T-helper 1 cell treated with Interleukin-12 subunit alpha and Interleukin-12 subunit beta and Interleukin-4 antibody, amounts not matched to agents 30 μg/mL and 1 μg/mL, for 36 hours (primary cell): ENCODE results near the gene ACTN2.

ENCODE experiments used
- H3K27ac Mint-ChIP-seq: one replicate; pipeline ENCODE4 v1.8.0; 2021; ENCODE audit warnings: mild to moderate bottlenecking, mixed read lengths
- H3K27me3 Mint-ChIP-seq: one replicate; pipeline ENCODE4 v1.8.0; 2021; ENCODE audit warnings: low read depth, mixed read lengths
- H3K36me3 Mint-ChIP-seq: one replicate; pipeline ENCODE4 v1.8.0; 2021; ENCODE audit warnings: low read depth, mixed read lengths
- H3K4me1 Mint-ChIP-seq: one replicate; pipeline ENCODE4 v1.8.0; 2021; ENCODE audit warnings: low read depth, mixed read lengths
- H3K4me3 Mint-ChIP-seq: one replicate; pipeline ENCODE4 v1.8.0; 2021; ENCODE audit warnings: mild to moderate bottlenecking, moderate library complexity, mixed read lengths
- H3K9me3 Mint-ChIP-seq: one replicate; pipeline ENCODE4 v1.8.0; 2021; ENCODE audit warnings: mixed read lengths

Gene ACTN2

DNA sequence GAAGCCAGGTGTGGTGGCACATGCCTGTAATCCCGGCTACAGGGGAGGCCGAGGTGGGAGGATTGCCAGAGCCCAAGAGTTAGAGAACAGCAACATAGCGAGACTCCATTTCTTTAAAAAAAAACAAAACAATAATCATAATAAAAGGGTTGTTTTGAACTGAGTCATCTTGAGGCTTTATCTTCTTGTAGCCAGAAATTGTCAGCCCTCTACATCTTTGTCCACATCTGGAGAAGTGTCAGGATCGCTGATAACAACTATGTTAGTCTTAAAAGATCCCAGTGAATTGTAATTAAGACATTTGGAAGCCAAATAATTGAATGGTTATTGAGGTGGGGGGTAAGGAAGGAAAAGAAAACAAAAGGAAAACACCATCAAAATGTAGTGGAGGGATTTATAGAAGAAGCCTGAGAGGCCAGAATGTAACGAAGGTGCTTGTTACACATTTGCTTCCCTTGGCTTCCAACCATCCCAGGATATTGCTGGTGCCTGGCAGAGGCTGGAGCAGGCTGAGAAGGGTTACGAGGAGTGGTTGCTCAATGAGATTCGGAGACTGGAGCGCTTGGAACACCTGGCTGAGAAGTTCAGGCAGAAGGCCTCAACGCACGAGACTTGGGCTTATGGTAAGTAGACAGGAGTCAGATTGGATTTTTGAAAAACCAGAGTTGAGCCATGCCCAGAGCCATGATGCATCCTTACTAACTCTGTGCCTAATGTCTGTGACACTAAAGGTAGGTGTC, 56.3 kb downstream of the ACTN2 start:
- Mint-ChIP-seq H3K36me3 (no peaks in the 10 kb centered on the region), H3K27me3 (peaks cover 4% of the 10 kb centered on the region), H3K4me1 (no peaks in the 10 kb centered on the region), H3K4me3 (no peak overlapping the region), H3K9me3 (no peaks in the 10 kb centered on the region), H3K27ac (no peak overlapping the region)

DNA sequence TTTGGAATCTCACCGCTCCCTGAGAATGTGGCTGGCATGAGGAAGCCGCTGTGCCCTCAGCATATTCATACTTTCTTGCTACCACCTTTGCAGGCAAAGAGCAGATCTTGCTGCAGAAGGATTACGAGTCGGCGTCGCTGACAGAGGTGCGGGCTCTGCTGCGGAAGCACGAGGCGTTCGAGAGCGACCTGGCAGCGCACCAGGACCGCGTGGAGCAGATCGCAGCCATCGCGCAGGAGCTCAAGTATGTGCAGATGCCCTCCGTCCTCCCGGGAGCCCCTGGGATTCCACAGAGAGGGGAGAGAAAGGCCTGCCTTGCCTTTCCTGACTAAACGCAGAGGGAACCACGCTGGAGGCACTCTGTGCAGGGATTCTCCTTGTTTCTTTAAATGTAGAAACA, 58.2 kb downstream of the ACTN2 start:
- Mint-ChIP-seq H3K4me1 (no peaks in the 10 kb centered on the region), H3K4me3 (no peak overlapping the region), H3K27ac (no peak overlapping the region), H3K9me3 (no peaks in the 10 kb centered on the region), H3K27me3 (peaks cover 9% of the 10 kb centered on the region), H3K36me3 (no peaks in the 10 kb centered on the region)

DNA sequence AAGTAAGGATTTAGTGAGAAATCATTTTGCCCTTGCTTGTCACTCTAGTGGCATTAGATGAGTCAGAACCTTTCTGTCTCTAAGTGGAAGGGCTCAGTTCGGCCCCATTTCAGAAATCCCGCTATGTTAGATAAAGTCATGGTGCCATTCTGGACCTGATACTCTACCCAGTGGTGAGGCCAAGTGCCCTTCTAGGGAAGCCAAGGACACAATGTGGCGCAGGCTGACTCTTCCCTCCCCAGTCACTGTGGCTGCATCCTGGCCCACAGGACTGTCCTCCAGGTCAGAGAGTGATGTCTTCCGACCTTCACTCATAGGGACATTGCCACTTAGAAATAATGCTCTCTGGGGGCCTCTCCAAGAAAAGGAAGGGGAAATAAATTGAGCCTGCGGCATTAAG, 60.5 kb downstream of the ACTN2 start:
- H3K36me3 Mint-ChIP-seq: no peaks in the 10 kb centered on the region
- H3K4me3 Mint-ChIP-seq: no peak overlapping the region
- H3K27me3 Mint-ChIP-seq: peaks cover 6% of the 10 kb centered on the region
- no peaks in the 10 kb centered on the region for H3K4me1 Mint-ChIP-seq
- no peak overlapping the region for H3K27ac Mint-ChIP-seq
- no peaks in the 10 kb centered on the region for H3K9me3 Mint-ChIP-seq

DNA sequence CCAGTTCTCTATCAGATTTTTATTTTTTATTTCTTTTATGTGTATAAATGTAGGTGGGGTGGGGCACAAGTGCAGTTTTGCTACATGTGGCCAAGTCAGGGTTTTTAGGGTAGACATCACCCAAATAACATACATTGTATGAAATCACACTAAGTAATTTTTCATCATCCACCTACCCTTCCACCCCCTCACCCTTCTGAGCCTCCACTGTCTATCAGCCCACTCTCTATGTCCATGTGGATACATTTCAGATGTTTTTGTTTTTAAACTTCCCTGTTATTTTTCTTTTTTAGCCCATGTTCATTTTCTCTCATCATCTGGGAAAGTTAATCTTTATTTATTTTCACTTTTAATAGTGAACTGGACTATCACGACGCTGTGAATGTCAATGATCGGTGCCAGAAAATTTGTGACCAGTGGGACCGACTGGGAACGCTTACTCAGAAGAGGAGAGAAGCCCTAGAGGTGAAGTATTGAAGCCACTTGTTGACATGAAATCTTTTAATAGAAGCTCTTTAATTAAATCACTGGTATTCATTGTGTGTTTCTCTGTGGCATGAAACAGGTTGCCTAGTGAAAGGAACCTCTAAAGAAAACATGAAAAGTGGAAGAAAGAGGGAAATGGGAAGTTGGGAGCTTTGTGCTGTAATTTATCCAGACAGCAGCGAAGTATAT, 61.1 kb downstream of the ACTN2 start:
- H3K36me3 Mint-ChIP-seq: no peaks in the 10 kb centered on the region
- no peaks in the 10 kb centered on the region for H3K9me3 Mint-ChIP-seq
- H3K27ac Mint-ChIP-seq: no peak overlapping the region
- no peak overlapping the region for H3K4me3 Mint-ChIP-seq
- H3K27me3 Mint-ChIP-seq: peaks cover 6% of the 10 kb centered on the region
- H3K4me1 Mint-ChIP-seq: no peaks in the 10 kb centered on the region

DNA sequence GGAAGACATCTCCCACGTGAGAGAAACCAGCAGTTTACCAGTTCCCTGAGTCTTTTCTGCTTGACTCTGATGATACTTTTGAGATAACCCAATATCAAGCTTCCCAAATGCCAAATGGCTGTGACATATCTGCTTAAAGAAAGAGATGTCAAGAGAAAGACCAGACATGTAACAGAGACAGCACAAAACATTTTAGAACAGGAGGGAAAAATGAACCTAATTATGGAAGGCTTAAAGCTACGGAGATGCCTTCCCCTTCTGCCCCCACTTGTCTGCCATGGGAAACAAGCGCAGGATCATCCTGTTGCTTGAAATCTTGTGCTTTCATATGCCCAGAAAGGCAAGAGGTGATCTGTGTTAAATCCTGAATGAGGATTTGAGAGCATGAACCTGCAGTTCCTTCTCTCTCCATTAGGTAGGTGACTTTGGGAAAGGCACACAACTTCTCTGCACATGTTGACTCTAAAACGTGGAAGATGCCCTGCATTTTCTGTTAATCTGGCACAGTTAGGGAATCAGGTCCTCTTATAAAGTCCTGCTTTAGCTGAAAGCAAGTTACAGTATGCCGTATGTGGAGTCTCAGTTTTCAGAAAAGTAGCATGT, 62.1 kb downstream of the ACTN2 start:
- Mint-ChIP-seq H3K27me3 (peaks cover 6% of the 10 kb centered on the region), H3K36me3 (no peaks in the 10 kb centered on the region), H3K27ac (no peak overlapping the region), H3K4me1 (no peaks in the 10 kb centered on the region), H3K9me3 (no peaks in the 10 kb centered on the region), H3K4me3 (no peak overlapping the region)

DNA sequence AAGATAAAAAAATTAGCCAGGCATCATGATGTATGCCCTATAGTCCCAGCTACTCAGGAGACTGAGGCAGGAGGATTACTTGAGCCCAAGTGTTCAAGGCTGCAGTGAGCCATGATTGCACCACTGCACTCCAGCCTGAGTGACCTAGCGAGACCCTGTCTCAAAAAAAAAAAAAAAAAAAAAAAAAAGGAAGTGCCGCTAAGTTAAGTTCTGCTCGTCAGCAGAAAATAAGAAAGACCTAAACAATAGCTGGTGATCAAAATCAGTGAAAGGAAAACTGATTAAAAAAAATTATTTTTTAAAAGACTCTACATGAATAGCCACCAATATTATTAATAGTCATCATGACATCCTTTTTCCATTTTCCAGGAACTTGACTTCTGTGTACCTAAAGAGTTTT, 64.6 kb downstream of the ACTN2 start:
- H3K27me3 Mint-ChIP-seq: peaks cover 6% of the 10 kb centered on the region
- H3K27ac Mint-ChIP-seq: no peak overlapping the region
- H3K4me3 Mint-ChIP-seq: no peak overlapping the region
- no peaks in the 10 kb centered on the region for H3K36me3 Mint-ChIP-seq
- H3K9me3 Mint-ChIP-seq: no peaks in the 10 kb centered on the region
- no peaks in the 10 kb centered on the region for H3K4me1 Mint-ChIP-seq

DNA sequence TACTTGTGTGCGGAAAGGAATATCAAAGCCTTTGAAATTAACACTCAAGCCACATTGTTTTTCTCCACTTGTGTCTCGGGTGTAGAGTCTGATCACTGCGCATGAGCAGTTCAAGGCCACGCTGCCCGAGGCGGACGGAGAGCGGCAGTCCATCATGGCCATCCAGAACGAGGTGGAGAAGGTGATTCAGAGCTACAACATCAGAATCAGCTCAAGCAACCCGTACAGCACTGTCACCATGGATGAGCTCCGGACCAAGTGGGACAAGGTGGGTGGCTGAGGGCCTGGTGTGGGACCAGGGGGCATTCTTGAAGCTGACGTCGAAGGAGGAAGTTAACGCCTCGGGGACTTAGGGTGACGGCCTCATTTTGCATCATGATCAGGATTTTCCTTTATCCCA, 65.1 kb downstream of the ACTN2 start:
- H3K36me3 Mint-ChIP-seq: no peaks in the 10 kb centered on the region
- peaks cover 6% of the 10 kb centered on the region for H3K27me3 Mint-ChIP-seq
- no peaks in the 10 kb centered on the region for H3K9me3 Mint-ChIP-seq
- no peak overlapping the region for H3K27ac Mint-ChIP-seq
- no peak overlapping the region for H3K4me3 Mint-ChIP-seq
- H3K4me1 Mint-ChIP-seq: no peaks in the 10 kb centered on the region

DNA sequence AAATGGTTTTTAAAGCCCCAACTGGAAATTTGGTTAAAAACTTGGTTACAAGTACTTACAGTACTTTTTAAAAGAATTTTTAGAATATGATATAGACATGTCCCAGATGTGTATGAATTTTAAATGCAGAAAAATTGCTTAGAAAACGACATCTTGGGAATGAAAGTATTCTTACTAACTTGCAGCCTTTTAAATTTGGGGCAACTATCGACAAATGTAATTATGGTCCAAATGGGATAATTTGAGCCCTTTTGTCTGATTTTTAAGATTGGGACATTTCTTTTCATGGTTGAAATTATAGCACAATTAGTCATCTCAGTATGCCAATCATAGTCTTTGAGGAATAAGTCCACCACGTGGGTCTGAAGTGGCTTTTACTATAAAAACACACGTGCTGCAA, 65.6 kb downstream of the ACTN2 start:
- Mint-ChIP-seq H3K4me3 (no peak overlapping the region), H3K27me3 (peaks cover 6% of the 10 kb centered on the region), H3K9me3 (no peaks in the 10 kb centered on the region), H3K4me1 (no peaks in the 10 kb centered on the region), H3K27ac (no peak overlapping the region), H3K36me3 (no peaks in the 10 kb centered on the region)

DNA sequence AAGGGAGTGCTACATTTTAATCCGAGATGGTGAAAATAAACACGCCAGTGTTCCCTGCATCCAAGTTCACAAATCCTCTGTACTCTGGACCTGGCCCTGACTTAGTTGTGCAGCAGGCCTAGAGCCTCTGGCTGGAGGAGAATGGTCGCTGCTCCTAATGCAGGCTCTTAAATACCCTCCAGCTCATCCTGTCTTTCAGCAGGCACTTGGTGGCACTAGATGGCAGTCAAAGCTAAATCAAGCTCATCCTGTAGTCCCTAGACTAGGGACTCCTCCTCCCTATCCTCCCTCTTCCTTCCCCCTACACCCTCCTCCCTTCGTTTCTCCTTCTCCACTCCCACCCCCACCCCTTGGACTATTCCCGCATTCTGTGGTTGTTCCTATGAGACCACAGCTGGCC, 67.2 kb downstream of the ACTN2 start:
- Mint-ChIP-seq H3K27ac (no peak overlapping the region), H3K9me3 (no peaks in the 10 kb centered on the region), H3K27me3 (no peaks in the 10 kb centered on the region), H3K4me1 (no peaks in the 10 kb centered on the region), H3K4me3 (no peak overlapping the region), H3K36me3 (no peaks in the 10 kb centered on the region)

DNA sequence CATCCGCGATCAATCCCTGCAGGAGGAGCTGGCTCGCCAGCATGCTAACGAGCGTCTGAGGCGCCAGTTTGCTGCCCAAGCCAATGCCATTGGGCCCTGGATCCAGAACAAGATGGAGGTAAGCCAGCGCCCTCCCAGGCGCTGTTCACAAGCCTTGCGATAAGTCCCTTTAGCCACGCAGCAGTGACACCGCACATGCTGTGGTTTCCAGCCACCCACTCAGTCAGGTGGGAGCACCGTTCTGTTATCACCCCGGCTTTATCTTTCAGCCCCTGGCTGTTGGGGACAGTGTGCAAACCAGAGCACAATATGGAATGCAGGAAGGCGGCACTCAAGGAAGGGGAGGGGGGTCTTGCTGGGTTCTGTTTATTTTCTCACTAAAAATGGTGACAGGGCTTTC, 67.7 kb downstream of the ACTN2 start:
- Mint-ChIP-seq H3K4me3 (no peak overlapping the region), H3K27ac (no peak overlapping the region), H3K9me3 (no peaks in the 10 kb centered on the region), H3K36me3 (no peaks in the 10 kb centered on the region), H3K27me3 (no peaks in the 10 kb centered on the region), H3K4me1 (no peaks in the 10 kb centered on the region)

DNA sequence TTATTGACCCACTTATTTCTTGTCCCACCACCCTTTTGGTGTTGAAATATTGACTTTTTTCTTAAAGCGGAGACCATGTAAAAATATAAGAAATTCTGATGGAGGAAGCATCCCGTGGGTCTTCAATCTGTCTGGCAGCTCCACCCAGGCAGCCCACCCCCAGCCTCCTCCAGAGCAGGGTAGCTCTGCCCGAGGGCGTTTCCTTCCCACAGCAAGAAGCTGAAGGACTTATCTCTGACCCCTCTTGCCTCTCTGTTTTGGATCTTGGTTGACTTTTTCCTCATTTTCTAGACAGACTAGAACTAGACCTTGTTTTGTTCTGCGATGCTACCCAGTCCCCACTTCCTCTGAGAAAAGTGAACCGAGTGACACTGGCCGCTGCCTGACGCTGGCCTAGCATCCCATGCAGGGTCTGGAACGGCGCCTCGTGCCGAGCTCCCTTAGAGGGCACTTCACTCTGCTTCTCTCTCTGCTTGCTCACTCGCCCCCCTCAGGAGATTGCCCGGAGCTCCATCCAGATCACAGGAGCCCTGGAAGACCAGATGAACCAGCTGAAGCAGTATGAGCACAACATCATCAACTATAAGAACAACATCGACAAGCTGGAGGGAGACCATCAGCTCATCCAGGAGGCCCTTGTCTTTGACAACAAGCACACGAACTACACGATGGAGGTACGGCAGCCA, 68.4 kb downstream of the ACTN2 start:
- Mint-ChIP-seq H3K27ac (no peak overlapping the region), H3K36me3 (no peaks in the 10 kb centered on the region), H3K9me3 (no peaks in the 10 kb centered on the region), H3K27me3 (no peaks in the 10 kb centered on the region), H3K4me3 (no peak overlapping the region), H3K4me1 (peaks cover 1% of the 10 kb centered on the region)

DNA sequence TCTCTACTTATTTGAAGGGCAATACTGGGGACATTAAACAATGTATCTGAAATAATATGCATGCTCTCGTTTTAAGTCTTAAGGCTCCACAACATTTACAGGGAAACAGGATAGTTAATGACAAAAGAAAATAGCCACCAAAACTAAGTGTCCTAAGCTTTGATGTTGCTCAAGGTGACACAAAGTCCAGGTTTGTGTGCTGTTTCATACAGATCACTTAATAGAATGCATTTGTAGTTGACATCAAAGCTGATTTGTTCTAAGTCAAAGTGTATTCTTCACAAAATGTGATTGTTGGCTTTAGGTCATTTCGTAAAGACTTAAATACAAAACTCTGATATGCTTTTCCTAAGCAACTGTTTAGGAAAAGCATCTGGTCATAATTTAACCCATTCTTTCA, 71.3 kb downstream of the ACTN2 start:
- H3K9me3 Mint-ChIP-seq: no peaks in the 10 kb centered on the region
- H3K36me3 Mint-ChIP-seq: no peaks in the 10 kb centered on the region
- peaks cover 1% of the 10 kb centered on the region for H3K4me1 Mint-ChIP-seq
- H3K27me3 Mint-ChIP-seq: no peaks in the 10 kb centered on the region
- H3K27ac Mint-ChIP-seq: no peak overlapping the region
- H3K4me3 Mint-ChIP-seq: no peak overlapping the region

DNA sequence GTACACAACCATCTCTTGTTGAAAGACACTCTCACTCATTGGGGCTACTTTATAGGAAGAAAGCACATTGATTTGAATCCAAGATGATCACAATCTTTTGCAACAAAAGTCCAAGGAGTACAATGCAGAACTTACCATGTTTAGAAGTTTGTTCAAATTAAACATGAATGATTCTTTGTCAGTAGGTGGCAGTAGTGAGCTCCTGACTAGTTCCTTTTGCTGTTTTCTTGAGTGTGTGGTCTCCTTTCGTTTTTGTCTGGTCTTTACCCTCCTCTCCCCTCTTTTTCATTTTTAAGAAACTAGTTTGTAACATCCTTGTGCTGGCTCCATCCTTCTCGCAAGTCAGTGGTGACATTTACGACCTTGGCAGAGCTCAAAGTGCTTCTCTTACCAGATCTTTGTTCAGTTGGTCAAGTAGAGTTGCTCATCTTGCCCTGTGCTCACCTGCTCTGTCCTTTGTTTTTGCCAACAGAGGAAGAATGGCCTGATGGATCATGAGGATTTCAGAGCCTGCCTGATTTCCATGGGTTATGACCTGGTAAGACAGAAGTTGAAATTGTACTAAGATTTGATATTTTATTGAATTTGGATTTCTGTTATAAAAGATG, 73.1 kb downstream of the ACTN2 start:
- no peak overlapping the region for H3K27ac Mint-ChIP-seq
- no peaks in the 10 kb centered on the region for H3K36me3 Mint-ChIP-seq
- H3K9me3 Mint-ChIP-seq: no peaks in the 10 kb centered on the region
- peaks cover 1% of the 10 kb centered on the region for H3K4me1 Mint-ChIP-seq
- H3K4me3 Mint-ChIP-seq: no peak overlapping the region
- H3K27me3 Mint-ChIP-seq: no peaks in the 10 kb centered on the region

DNA sequence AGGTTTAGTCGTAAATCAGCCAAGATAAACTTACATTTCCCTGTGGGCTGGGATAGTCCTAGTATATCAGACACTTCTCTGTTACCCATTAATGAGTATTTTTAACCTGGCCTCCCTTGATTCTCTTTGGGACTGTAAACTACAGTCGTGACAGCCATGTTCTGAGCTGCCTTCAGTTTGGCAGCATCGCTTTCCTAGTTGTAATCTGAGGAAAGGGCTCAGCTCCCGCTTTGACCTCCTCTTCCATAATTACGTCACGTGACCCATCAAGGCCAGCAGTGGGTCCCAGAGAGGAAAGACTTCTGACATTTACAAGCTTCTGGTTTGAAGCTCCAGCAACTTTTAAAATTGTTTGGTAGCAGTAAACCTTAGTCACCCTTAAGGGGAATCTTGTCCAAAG, 74.2 kb downstream of the ACTN2 start:
- Mint-ChIP-seq H3K36me3 (no peaks in the 10 kb centered on the region), H3K9me3 (no peaks in the 10 kb centered on the region), H3K4me3 (no peak overlapping the region), H3K4me1 (peaks cover 1% of the 10 kb centered on the region), H3K27ac (no peak overlapping the region), H3K27me3 (no peaks in the 10 kb centered on the region)
